Measurements from ENCODE around the gene AP3B1. TPM values are rescaled to one million over a fixed set of nuclear protein-coding genes. Genes with fewer than 3 reads are reported as not detected.

AP3B1 gene
- total RNA-seq, 1 experiment from 2014 or later, result 45.3 TPM

DNA sequence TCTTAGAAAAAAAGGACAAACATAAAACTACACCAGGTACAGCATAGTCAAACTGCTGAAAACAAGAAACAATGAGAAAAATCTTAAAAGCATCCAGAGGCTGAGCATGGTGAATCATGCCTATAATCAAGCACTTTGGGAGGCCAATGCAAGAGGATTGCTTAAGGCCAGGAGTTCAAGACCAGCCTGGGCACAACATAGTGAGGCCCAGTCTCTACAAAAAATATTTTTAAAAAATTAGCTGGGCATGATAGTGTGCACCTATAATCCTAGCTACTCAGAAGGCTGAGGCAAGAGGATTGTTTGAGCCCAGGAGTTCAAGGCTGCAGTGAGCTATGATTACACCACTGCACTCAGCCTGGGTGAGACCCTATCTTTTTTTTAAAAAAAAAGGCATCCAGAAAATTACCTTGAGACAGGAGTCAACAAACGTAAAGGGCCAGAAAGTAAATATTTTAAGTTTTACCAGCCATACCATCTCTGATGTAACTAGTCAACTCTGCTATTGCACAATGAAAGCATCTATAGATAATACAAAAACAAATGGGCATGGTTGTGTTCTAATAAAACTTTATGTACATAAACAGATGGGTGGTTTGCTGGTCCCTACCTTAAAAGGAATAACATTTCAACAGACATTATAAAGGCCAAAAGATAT is 19.8 kb downstream of the AP3B1 start:
- BruUV-seq (replicated peaks), result no TSS peak
- Histone ChIP-seq H3K9me3 (ENCODE audit: low read depth, low read length, poor library complexity, severe bottlenecking) (no peaks in the 10 kb centered on the region), H3K27ac (ENCODE audit: low read depth, low read length, poor library complexity, severe bottlenecking) (no peak overlapping the region), H3K4me3 (ENCODE audit: low read depth, low read length, poor library complexity, severe bottlenecking) (no peak overlapping the region), H3K27me3 (replicated peaks; ENCODE audit: insufficient read depth, low read depth, low read length, poor library complexity) (no peaks in the 10 kb centered on the region), H3K4me1 (ENCODE audit: insufficient read depth, low read length, poor library complexity, severe bottlenecking) (no peaks in the 10 kb centered on the region), H3K36me3 (ENCODE audit: insufficient read depth, low read length, poor library complexity, severe bottlenecking) (no peaks in the 10 kb centered on the region)
- intact Hi-C loops (cut with micrococcal nuclease; ENCODE audit: unreplicated experiment), result no loop called here
- TF ChIP-seq EZH2 (IDR thresholded peaks at IDR 0.05; ENCODE audit: borderline replicate concordance, low read depth, low read length, poor library complexity, severe bottlenecking), result no peak
- TF ChIP-seq, protein P1, sequence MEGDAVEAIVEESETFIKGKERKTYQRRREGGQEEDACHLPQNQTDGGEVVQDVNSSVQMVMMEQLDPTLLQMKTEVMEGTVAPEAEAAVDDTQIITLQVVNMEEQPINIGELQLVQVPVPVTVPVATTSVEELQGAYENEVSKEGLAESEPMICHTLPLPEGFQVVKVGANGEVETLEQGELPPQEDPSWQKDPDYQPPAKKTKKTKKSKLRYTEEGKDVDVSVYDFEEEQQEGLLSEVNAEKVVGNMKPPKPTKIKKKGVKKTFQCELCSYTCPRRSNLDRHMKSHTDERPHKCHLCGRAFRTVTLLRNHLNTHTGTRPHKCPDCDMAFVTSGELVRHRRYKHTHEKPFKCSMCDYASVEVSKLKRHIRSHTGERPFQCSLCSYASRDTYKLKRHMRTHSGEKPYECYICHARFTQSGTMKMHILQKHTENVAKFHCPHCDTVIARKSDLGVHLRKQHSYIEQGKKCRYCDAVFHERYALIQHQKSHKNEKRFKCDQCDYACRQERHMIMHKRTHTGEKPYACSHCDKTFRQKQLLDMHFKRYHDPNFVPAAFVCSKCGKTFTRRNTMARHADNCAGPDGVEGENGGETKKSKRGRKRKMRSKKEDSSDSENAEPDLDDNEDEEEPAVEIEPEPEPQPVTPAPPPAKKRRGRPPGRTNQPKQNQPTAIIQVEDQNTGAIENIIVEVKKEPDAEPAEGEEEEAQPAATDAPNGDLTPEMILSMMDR (conservative IDR thresholded peaks at IDR 0.05; ENCODE audit: low read depth, low read length), result no peak
- ChIA-PET CTCF (no interaction called here), POLR2A (ENCODE audit: low non-redundant PET) (no interaction called here)
- DNase-seq (ENCODE audit: low spot score), result no peak

DNA sequence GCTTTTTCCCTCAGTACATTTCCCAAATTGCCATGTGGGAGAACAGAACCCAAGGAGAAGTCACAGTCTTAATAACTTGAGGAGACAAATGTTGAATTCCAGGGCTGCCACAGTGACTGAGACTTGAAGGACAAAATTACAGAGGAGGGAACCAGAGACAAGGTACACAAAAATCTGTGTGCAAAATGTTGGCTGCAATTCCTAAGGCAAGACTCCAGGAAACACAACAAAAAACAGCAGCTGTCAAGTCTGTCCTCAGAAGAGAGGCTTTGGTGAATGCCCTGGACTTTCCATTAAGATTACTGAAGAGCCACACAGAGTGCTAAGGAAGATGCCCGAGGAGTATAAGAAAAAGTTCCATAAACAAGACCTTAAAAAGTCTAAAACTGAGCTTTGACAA is 21.1 kb downstream of the AP3B1 start:
- no peaks in the 10 kb centered on the region for H3K27me3 ChIP-seq (replicated peaks; ENCODE audit: insufficient read depth, low read depth, low read length, poor library complexity)
- intact Hi-C loops (cut with micrococcal nuclease; ENCODE audit: unreplicated experiment), result no loop called here
- no peaks in the 10 kb centered on the region for H3K4me1 ChIP-seq (ENCODE audit: insufficient read depth, low read length, poor library complexity, severe bottlenecking)
- H3K4me3 ChIP-seq (ENCODE audit: low read depth, low read length, poor library complexity, severe bottlenecking), result no peak overlapping the region
- ChIA-PET POLR2A (ENCODE audit: low non-redundant PET) (no interaction called here), CTCF (no interaction called here)
- no peaks in the 10 kb centered on the region for H3K9me3 ChIP-seq (ENCODE audit: low read depth, low read length, poor library complexity, severe bottlenecking)
- no TSS peak for BruUV-seq (replicated peaks)
- no peak overlapping the region for H3K27ac ChIP-seq (ENCODE audit: low read depth, low read length, poor library complexity, severe bottlenecking)
- TF ChIP-seq, protein P1 (conservative IDR thresholded peaks at IDR 0.05; ENCODE audit: low read depth, low read length), result no peak
- TF ChIP-seq EZH2 (IDR thresholded peaks at IDR 0.05; ENCODE audit: borderline replicate concordance, low read depth, low read length, poor library complexity, severe bottlenecking), result no peak
- no peak for DNase-seq (ENCODE audit: low spot score)
- no peaks in the 10 kb centered on the region for H3K36me3 ChIP-seq (ENCODE audit: insufficient read depth, low read length, poor library complexity, severe bottlenecking)

DNA sequence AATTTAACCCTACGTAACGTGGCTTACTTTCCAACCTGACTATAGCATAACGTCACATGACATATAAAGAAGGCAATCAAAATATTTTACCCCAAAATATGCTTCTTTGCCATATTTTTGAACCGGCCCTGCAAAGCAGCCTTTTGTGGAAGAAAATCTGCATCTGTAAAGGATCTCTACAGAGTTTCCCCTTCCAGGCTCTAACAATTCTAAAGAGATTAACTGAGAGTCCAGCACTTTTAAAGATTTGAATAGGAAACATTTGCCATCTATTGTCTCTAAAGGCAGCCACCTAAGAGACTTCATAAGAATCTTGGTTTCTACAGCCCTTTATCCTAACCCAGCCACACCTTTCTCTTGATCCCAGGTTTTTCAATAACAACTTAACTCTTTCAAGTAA is 22.7 kb downstream of the AP3B1 start:
- intact Hi-C loops (cut with micrococcal nuclease; ENCODE audit: unreplicated experiment), result no loop called here
- Histone ChIP-seq H3K4me1 (ENCODE audit: insufficient read depth, low read length, poor library complexity, severe bottlenecking) (no peaks in the 10 kb centered on the region), H3K9me3 (ENCODE audit: low read depth, low read length, poor library complexity, severe bottlenecking) (no peaks in the 10 kb centered on the region), H3K36me3 (ENCODE audit: insufficient read depth, low read length, poor library complexity, severe bottlenecking) (no peaks in the 10 kb centered on the region), H3K4me3 (ENCODE audit: low read depth, low read length, poor library complexity, severe bottlenecking) (no peak overlapping the region), H3K27ac (ENCODE audit: low read depth, low read length, poor library complexity, severe bottlenecking) (no peak overlapping the region), H3K27me3 (replicated peaks; ENCODE audit: insufficient read depth, low read depth, low read length, poor library complexity) (no peaks in the 10 kb centered on the region)
- BruUV-seq (replicated peaks), result no TSS peak
- CTCF ChIA-PET, result no interaction called here
- TF ChIP-seq, protein P1 (conservative IDR thresholded peaks at IDR 0.05; ENCODE audit: low read depth, low read length), result no peak
- TF ChIP-seq EZH2 (IDR thresholded peaks at IDR 0.05; ENCODE audit: borderline replicate concordance, low read depth, low read length, poor library complexity, severe bottlenecking), result no peak
- DNase-seq (ENCODE audit: low spot score), result no peak
- POLR2A ChIA-PET (ENCODE audit: low non-redundant PET), result no interaction called here
